Esophagus squamous epithelium (tissue), 5 donors: ENCODE results near the gene TXNDC8. TPM values are rescaled to one million over a fixed set of nuclear protein-coding genes. Genes with fewer than 3 reads are reported as not detected.

Experiments used
- DNase-seq: peaks from one replicate; lab custom pipeline; 2025; lab: John Stamatoyannopoulos, UW
- H3K27ac ChIP-seq, 4 donors: fragments of 200-600 bp; sonication (generic); one replicate each; pipeline ENCODE4 v1.5.1; 2016 to 2019; ENCODE audit warnings: mild to moderate bottlenecking in 1 of 4
- H3K27me3 ChIP-seq, 4 donors: fragments of 200-600 bp; sonication (generic); 1 replicate in 3 of 4; 2 replicates in 1 of 4; pipeline versions ENCODE4 v1.5.1 to v1.6.0; 2017 to 2021; ENCODE audit warnings: antibody characterized with exemption in 1 of 4
- H3K36me3 ChIP-seq, 3 donors: fragments of 200-600 bp; sonication (generic); one replicate each; pipeline ENCODE4 v1.5.1; 2016 to 2019
- H3K4me1 ChIP-seq, 3 donors: fragments of 200-600 bp; sonication (generic); one replicate each; pipeline ENCODE4 v1.5.1; 2017 to 2019
- H3K4me3 ChIP-seq, 4 donors: fragments of 200-600 bp; sonication (generic); 1 replicate in 3 of 4; 2 replicates in 1 of 4; pipeline ENCODE4 v1.5.1; 2016 to 2019; ENCODE audit warnings: mild to moderate bottlenecking in 2 of 4, moderate library complexity in 1 of 4
- H3K9me3 ChIP-seq, 3 donors: fragments of 200-600 bp; sonication (generic); one replicate each; pipeline ENCODE4 v1.5.1; 2016 to 2019
- POLR2A ChIP-seq, 4 donors: fragments of 450-650 bp; IDR thresholded peaks; one replicate each; pipeline ENCODE4 v1.6.1; 2017; ENCODE audit warnings: antibody characterized with exemption in 4 of 4, mild to moderate bottlenecking in 4 of 4, moderate library complexity in 3 of 4
- WGBS, 2 donors: methylation state at CpG; one replicate each; pipeline ENCODE4 v1.1.5; 2018; 5-methylcytosine and 5-hydroxymethylcytosine counted together
- intact Hi-C: fragments of 100-400 bp; cut with DNase I; formaldehyde crosslinking; loops from one replicate; pipeline ENCODE4 v1.15.0; 2022
- total RNA-seq, 4 donors: library from RNA; depleted of rRNA; stranded (reverse); fragments of >200 nt; gene quantifications; one replicate each; pipeline ENCODE4 v1.1.0, GENCODE V29; 2016
- TF ChIP-seq, protein P1 (sequence below), 6 experiments: fragments of 450-650 bp in 4 of 6; fragments of 200-600 bp in 2 of 6; sonication (generic) in 2 of 6; IDR thresholded peaks; one replicate each; pipeline ENCODE4 v1.5.1; 2016 to 2019; ENCODE audit warnings: antibody characterized with exemption in 6 of 6, mild to moderate bottlenecking in 4 of 6, moderate library complexity in 4 of 6
- donor health status: DM: yes; HTN: yes; CAD: no.

TXNDC8 gene
- total RNA-seq, 4 donors from 2014 or later: not detected

DNA sequence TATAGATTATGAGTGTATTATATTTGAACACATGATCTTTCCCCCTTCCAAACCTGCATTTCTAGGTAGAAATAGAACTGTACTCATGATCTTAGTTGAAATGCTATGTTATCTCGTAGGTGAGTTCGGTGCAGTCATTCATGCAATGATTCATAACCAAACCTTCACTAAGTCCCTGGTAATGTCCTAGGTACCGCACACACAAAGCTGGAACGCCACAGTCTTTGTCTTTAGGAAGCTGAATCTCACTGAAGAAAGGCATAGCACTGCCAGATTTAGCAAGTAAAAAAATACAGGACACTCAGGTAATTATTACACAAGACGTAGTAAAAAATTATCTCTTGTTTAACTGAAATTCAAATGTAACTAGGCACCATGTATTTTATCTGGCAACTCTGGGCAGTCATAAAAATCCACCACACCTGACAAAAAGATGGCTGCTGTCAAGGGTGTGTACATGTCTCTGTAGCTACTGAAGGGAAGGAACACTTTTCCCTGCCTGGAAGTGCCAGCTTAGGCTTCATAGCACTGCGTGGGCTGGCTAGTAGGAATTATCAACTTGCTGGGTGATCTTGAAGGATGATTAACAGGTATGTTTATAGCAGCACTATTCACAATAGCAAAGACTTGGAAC lies 53.3 kb downstream of the TXNDC8 start:
- Histone ChIP-seq H3K4me1 (peaks cover 0 to 40% (median 3%) of the 10 kb centered on the region in 3 donors), H3K27ac (peak overlapping the region; percentile 80 to 89 (median 82)), H3K9me3 (no peaks in the 10 kb centered on the region), H3K36me3 (no peaks in the 10 kb centered on the region), H3K4me3 (no peak overlapping the region), H3K27me3 (no peaks in the 10 kb centered on the region)
- intact Hi-C loops: no loop called here
- no peak for DNase-seq
- WGBS, 2 donors: 30 to 43% methylated on average over 6 of the region's 6 CpGs
- TF ChIP-seq, protein P1, sequence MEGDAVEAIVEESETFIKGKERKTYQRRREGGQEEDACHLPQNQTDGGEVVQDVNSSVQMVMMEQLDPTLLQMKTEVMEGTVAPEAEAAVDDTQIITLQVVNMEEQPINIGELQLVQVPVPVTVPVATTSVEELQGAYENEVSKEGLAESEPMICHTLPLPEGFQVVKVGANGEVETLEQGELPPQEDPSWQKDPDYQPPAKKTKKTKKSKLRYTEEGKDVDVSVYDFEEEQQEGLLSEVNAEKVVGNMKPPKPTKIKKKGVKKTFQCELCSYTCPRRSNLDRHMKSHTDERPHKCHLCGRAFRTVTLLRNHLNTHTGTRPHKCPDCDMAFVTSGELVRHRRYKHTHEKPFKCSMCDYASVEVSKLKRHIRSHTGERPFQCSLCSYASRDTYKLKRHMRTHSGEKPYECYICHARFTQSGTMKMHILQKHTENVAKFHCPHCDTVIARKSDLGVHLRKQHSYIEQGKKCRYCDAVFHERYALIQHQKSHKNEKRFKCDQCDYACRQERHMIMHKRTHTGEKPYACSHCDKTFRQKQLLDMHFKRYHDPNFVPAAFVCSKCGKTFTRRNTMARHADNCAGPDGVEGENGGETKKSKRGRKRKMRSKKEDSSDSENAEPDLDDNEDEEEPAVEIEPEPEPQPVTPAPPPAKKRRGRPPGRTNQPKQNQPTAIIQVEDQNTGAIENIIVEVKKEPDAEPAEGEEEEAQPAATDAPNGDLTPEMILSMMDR (IDR thresholded peaks at IDR 0.05): no peak
- TF ChIP-seq POLR2A (IDR thresholded peaks at IDR 0.05): no peak

DNA sequence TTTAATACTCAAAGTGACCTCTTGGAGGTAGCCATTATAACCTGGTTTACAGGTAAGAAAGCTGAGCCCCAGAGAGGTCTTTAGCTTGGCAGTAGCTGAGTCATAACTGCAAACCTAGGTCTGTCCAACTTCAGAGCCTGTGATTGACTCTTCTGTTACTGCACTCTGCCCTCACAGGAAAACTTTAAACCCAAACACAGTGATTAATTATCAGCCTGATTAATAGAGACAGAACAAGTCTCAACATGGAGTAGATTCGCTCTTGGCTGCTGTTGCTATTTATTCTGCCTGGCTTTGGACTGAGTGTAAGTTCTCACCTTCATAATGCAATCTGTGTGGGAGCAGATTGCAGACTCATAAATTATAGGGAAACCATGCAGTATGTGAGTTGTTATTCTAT lies 53.9 kb downstream of the TXNDC8 start:
- 18 to 20% methylated on average over 1 of the region's 1 CpG for WGBS, 2 donors
- no peaks in the 10 kb centered on the region for H3K36me3 ChIP-seq
- H3K4me1 ChIP-seq: peaks cover 0 to 45% (median 3%) of the 10 kb centered on the region in 3 donors
- TF ChIP-seq, protein P1 (IDR thresholded peaks at IDR 0.05): no peak
- no peak for TF ChIP-seq POLR2A (IDR thresholded peaks at IDR 0.05)
- intact Hi-C loops: no loop called here
- no peaks in the 10 kb centered on the region for H3K27me3 ChIP-seq
- H3K9me3 ChIP-seq: no peaks in the 10 kb centered on the region
- no peak overlapping the region for H3K4me3 ChIP-seq
- peak overlapping the region; percentile 80 to 89 (median 82) for H3K27ac ChIP-seq
- DNase-seq: no peak

DNA sequence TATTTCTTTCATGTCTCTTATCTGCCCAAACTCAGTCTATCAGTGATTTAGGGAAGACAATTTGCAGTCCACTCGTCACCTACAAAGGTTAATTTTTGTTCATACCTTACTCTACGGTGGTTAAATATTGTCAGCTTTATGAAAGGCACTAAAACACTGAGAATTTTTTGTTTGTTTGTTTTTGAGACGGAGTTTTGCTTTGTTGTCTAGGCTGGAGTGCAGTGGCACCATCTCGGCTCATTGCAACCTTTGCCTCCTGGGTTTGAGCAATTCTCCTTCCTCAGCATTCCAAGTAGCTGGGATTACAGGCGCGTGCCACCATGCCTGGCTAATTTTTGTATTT lies 55.0 kb downstream of the TXNDC8 start:
- intact Hi-C loops: no loop called here
- TF ChIP-seq POLR2A (IDR thresholded peaks at IDR 0.05): no peak
- TF ChIP-seq, protein P1 (IDR thresholded peaks at IDR 0.05): no peak
- 89 to 95% methylated on average over 6 of the region's 6 CpGs for WGBS, 2 donors
- H3K4me3 ChIP-seq: no peak overlapping the region
- no peaks in the 10 kb centered on the region for H3K36me3 ChIP-seq
- H3K4me1 ChIP-seq: peaks cover 0 to 46% (median 3%) of the 10 kb centered on the region in 3 donors
- no peaks in the 10 kb centered on the region for H3K27me3 ChIP-seq
- peak overlapping the region in 3 of 4 donors; percentile 80 to 89 (median 83) for H3K27ac ChIP-seq
- H3K9me3 ChIP-seq: no peaks in the 10 kb centered on the region
- DNase-seq: no peak

DNA sequence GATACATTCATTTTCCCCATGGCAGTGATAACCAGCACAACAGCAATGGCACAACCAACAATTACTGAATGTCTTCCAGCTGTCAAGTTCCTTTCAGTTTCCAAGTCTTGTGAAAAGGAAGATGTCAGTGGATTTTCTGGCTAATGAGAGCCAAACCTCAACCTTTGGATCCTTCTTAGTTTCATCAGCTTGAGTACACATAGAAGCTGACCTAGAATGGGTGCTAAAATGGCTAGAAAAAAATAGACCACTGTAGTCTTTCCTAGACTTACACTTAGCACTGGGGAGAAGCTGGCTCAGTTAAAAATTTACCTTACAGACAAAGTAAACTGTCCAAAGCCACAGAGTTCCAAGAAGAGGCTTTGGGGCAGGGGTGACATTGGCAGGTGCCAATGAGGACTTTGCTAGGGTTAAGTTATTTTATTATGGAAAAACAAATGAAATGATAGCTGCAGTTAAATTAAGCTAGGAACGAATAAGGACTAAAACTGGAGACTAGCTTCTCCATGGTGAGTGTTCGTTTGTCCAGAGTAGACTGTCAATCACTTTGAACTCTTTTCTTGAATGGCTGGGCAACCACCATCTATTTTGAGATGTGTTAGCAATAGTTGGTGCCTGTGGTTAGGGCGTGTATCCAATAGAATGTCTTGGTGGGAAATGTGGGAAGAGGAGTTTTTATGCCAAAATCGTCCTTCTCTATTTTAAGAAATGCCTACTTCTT lies 55.5 kb downstream of the TXNDC8 start:
- Histone ChIP-seq H3K4me1 (peaks cover 0 to 51% (median 3%) of the 10 kb centered on the region in 3 donors), H3K27ac (no peak overlapping the region), H3K27me3 (no peaks in the 10 kb centered on the region), H3K4me3 (no peak overlapping the region), H3K9me3 (no peaks in the 10 kb centered on the region), H3K36me3 (no peaks in the 10 kb centered on the region)
- 61 to 71% methylated on average over 4 of the region's 4 CpGs for WGBS, 2 donors
- no peak for TF ChIP-seq POLR2A (IDR thresholded peaks at IDR 0.05)
- TF ChIP-seq, protein P1 (IDR thresholded peaks at IDR 0.05): no peak
- intact Hi-C loops: no loop called here
- no peak for DNase-seq

DNA sequence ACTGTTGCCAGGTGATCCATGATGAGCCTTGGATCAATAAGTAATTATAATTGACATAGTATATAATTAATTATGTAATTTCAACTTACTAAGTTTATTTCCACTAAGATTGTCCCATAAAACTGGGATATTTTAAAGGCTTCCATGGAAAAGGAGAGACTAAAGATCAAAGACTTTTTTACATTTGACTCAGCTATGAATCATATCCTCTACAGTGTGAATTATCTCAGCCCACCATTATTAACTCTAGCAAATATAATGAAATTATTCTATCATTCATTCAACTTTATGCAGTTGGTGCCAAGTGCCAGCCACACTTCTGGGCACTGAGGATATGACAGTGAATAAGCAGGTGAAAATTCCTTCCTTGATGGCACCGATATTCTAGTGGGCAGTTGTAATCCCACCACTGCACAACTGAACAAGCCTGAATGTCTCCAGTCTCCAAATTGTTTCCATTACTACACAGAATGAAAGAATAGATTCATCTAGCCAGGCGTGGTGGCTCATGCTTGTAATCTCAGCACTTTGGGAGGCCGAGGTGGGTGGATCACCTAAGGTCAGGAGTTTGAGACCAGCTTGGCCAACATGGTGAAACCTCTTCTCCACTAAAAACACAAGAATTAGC lies 59.5 kb downstream of the TXNDC8 start:
- peaks cover 0 to 30% (median 11%) of the 10 kb centered on the region in 3 donors for H3K4me1 ChIP-seq
- no peaks in the 10 kb centered on the region for H3K27me3 ChIP-seq
- H3K4me3 ChIP-seq: no peak overlapping the region
- WGBS, 2 donors: 30 to 53% methylated on average over 2 to 3 of the region's 3 CpGs
- H3K36me3 ChIP-seq: no peaks in the 10 kb centered on the region
- TF ChIP-seq POLR2A (IDR thresholded peaks at IDR 0.05): no peak
- TF ChIP-seq, protein P1 (IDR thresholded peaks at IDR 0.05): no peak
- no peak overlapping the region for H3K27ac ChIP-seq
- intact Hi-C loops: no loop called here
- DNase-seq: no peak
- no peaks in the 10 kb centered on the region for H3K9me3 ChIP-seq
